ENCODE results near the gene IL22RA1.

DNA sequence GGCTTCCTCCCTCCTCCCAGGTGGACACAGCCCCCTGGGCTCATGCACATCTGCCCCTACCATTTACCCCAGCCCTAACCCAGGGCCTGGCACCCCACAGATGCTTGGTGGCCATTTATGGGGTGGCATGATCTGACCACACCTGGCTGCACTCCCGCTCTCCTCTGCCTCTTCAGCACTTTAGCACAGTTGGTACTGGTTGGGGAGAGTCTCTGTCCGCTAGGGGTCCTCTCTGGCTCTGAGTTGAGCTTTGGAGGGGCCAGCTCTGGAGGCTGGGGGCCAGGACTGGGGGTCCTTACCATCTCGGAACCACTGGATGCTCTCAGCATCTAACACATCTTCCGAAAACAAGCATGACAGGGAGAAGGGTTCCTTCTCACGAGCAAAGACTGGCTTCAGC is 48.4 kb downstream of the IL22RA1 start:
- TF ChIP-seq EZH2 (IDR thresholded peaks at IDR 0.05; ENCODE audit: insufficient read depth, poor library complexity, severe bottlenecking) (no peak), EZH2phosphoT487 (IDR thresholded peaks at IDR 0.05; ENCODE audit: insufficient read depth, low read depth) (no peak)
